GM13976 (cell line): ENCODE results near the gene TFG.

ENCODE experiments used
- DNase-seq: peaks from one replicate; pipeline ENCODE4 v3.0.0; 2012; ENCODE audit warnings: low spot score
- CTCF ChIP-seq: IDR thresholded peaks from 2 replicates; pipeline ENCODE4 v1.5.1; 2012; ENCODE audit warnings: borderline replicate concordance, mild to moderate bottlenecking; ENCODE audit not compliant: insufficient read depth; ENCODE audit errors: extremely low read depth, missing control alignments, control extremely low read depth
- in situ Hi-C: fragments of 300-500 bp; cut with MboI; formaldehyde crosslinking; loops from one replicate; pipeline ENCODE4 v1.12.0; 2022; ENCODE audit warnings: low sequenced_read_pairs, mixed read lengths, inconsistent platforms; ENCODE audit not compliant: unreplicated experiment

The TFG gene

GRCh38 chr3:100759950-100760349 is 50.7 kb downstream of the TFG start:
- in situ Hi-C loops, result no loop called here
- DNase-seq, result no peak
- TF ChIP-seq CTCF, result no peak

GRCh38 chr3:100760377-100760776 is 51.1 kb downstream of the TFG start:
- in situ Hi-C loops, result no loop called here
- no peak for TF ChIP-seq CTCF
- no peak for DNase-seq

GRCh38 chr3:100761211-100761942 is 52.1 kb downstream of the TFG start:
- in situ Hi-C loops, result no loop called here
- peak; percentile 13 for DNase-seq
- no peak for TF ChIP-seq CTCF

- in situ Hi-C loops, result no loop called here
- no peak for DNase-seq
- no peak for TF ChIP-seq CTCF
Observed at GRCh38 chr3:100761951-100762350, 52.7 kb downstream of the TFG start.

GRCh38 chr3:100765437-100765975 is 56.2 kb downstream of the TFG start:
- DNase-seq, result no peak
- in situ Hi-C loops, result no loop called here
- TF ChIP-seq CTCF, result no peak

GRCh38 chr3:100766069-100766468 is 56.8 kb downstream of the TFG start:
- DNase-seq, result no peak
- in situ Hi-C loops, result no loop called here
- TF ChIP-seq CTCF, result no peak

GRCh38 chr3:100769693-100770092 is 60.4 kb downstream of the TFG start:
- DNase-seq, result no peak
- no peak for TF ChIP-seq CTCF
- in situ Hi-C loops, result no loop called here
